ENCODE data around the gene MRPS9.

DNA sequence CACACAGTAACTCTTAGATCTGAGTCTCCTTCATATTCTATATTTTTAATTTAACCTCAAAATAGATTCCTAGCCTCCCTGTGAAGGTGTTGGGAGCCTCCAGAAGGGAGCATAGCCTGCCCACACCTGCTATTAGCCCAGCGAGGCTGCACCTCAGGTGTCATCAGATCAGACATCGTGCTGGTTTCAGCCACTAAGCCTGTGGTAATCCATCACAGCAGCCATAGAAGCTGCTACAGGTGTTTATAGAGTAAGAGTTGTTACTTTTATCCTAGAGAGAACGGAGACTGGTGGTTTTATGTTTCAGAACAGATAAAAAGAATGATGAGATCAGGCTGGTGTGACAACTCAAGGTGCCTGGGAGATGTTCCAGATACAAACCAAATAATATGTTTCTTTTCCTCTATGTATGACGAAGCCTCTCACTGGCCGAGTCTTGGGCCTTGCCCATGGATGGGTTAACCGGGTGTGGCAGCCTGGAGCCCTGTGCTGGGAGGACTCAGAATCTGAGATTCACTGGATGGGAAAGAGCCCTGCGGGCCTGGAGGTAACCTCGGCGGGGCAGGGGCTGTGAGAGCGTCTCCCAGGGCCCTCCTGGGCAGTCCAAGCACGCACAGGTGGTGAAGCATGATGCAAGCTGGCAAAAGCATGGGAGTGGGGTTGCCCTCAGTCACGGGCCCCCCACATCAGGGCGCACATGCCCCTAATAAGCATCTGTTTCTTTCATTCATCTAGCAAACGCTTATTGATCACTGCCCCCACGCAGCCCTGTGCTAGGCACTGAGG lies 73.7 kb downstream of the MRPS9 start:
- TF ChIP-seq, protein P1, sequence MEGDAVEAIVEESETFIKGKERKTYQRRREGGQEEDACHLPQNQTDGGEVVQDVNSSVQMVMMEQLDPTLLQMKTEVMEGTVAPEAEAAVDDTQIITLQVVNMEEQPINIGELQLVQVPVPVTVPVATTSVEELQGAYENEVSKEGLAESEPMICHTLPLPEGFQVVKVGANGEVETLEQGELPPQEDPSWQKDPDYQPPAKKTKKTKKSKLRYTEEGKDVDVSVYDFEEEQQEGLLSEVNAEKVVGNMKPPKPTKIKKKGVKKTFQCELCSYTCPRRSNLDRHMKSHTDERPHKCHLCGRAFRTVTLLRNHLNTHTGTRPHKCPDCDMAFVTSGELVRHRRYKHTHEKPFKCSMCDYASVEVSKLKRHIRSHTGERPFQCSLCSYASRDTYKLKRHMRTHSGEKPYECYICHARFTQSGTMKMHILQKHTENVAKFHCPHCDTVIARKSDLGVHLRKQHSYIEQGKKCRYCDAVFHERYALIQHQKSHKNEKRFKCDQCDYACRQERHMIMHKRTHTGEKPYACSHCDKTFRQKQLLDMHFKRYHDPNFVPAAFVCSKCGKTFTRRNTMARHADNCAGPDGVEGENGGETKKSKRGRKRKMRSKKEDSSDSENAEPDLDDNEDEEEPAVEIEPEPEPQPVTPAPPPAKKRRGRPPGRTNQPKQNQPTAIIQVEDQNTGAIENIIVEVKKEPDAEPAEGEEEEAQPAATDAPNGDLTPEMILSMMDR (conservative IDR thresholded peaks at IDR 0.05; ENCODE audit: low read depth in 2 of 2) = no peak
- TF ChIP-seq POLR2AphosphoS5 (IDR thresholded peaks at IDR 0.05; ENCODE audit: low read depth) (no peak), EZH2phosphoT487 (IDR thresholded peaks at IDR 0.05; ENCODE audit: unreplicated experiment) (no peak), JUNB (IDR thresholded peaks at IDR 0.05; ENCODE audit: unreplicated experiment) (no peak), CREB1 (CRISPR knock-in tag; IDR thresholded peaks at IDR 0.05; ENCODE audit: low read depth) (no peak), EZH2 (IDR thresholded peaks at IDR 0.05; ENCODE audit: low read depth, unreplicated experiment) (no peak), ZNF331 (CRISPR knock-in tag; IDR thresholded peaks at IDR 0.05; ENCODE audit: low read depth) (no peak), NANOG (IDR thresholded peaks at IDR 0.05; ENCODE audit: borderline replicate concordance) (no peak)
- TF ChIP-seq, protein P2, sequence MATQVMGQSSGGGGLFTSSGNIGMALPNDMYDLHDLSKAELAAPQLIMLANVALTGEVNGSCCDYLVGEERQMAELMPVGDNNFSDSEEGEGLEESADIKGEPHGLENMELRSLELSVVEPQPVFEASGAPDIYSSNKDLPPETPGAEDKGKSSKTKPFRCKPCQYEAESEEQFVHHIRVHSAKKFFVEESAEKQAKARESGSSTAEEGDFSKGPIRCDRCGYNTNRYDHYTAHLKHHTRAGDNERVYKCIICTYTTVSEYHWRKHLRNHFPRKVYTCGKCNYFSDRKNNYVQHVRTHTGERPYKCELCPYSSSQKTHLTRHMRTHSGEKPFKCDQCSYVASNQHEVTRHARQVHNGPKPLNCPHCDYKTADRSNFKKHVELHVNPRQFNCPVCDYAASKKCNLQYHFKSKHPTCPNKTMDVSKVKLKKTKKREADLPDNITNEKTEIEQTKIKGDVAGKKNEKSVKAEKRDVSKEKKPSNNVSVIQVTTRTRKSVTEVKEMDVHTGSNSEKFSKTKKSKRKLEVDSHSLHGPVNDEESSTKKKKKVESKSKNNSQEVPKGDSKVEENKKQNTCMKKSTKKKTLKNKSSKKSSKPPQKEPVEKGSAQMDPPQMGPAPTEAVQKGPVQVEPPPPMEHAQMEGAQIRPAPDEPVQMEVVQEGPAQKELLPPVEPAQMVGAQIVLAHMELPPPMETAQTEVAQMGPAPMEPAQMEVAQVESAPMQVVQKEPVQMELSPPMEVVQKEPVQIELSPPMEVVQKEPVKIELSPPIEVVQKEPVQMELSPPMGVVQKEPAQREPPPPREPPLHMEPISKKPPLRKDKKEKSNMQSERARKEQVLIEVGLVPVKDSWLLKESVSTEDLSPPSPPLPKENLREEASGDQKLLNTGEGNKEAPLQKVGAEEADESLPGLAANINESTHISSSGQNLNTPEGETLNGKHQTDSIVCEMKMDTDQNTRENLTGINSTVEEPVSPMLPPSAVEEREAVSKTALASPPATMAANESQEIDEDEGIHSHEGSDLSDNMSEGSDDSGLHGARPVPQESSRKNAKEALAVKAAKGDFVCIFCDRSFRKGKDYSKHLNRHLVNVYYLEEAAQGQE (IDR thresholded peaks at IDR 0.05; ENCODE audit: unreplicated experiment) = no peak

Measured in GM23338 (cell line).